Measurements from ENCODE around the gene RGS7.

Gene RGS7

DNA sequence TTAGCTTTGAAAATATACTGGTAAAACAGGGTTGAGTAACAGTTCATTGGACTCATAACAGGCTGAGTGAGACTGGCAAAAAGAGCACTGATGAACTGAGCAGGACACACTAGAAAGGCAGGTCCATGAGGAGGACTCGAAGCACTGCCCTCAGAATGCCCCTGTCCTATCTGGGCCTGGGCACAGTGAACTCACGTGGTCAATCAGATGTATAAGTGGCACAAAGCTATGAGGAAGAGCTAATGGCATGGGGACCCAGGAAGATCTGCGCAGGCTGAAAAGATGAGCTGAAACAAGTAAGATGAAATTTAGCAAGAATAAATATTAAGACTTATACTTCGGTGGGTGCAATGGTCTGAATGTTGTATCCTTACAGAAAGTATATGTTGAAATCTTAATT is 9.2 kb upstream of the RGS7 start:
- 87 to 93% methylated on average over 3 to 4 of the region's 4 CpGs for WGBS, 2 experiments (ENCODE audit: insufficient coverage in 2 of 2)

GRCh38 chr1:241362350-241362749 is 5.3 kb upstream of the RGS7 start:
- Histone ChIP-seq H3K9me3 (ENCODE audit: control insufficient read depth, low read length) (no peaks in the 10 kb centered on the region), H3K36me3 (ENCODE audit: control insufficient read depth, insufficient read depth, low read length) (no peaks in the 10 kb centered on the region), H3K4me3 (ENCODE audit: extremely low read depth, insufficient read depth, low read length, poor library complexity, severe bottlenecking) (no peak overlapping the region), H3K27ac (ENCODE audit: low read depth, low read length, severe bottlenecking) (no peak overlapping the region), H3K4me1 (ENCODE audit: control insufficient read depth, insufficient read depth, low read length, poor library complexity, severe bottlenecking) (no peaks in the 10 kb centered on the region)
- WGBS, 2 experiments (ENCODE audit: insufficient coverage in 2 of 2): 83 to 88% methylated on average over 2 to 4 of the region's 4 CpGs

More for the DNA sequence above, 9.2 kb upstream of the RGS7 start:
- H3K9me3 ChIP-seq (ENCODE audit: control insufficient read depth, low read length): no peaks in the 10 kb centered on the region
- H3K27ac ChIP-seq (ENCODE audit: low read depth, low read length, severe bottlenecking): no peak overlapping the region
- H3K4me3 ChIP-seq (ENCODE audit: extremely low read depth, insufficient read depth, low read length, poor library complexity, severe bottlenecking): no peak overlapping the region
- no peaks in the 10 kb centered on the region for H3K36me3 ChIP-seq (ENCODE audit: control insufficient read depth, insufficient read depth, low read length)
- no peaks in the 10 kb centered on the region for H3K4me1 ChIP-seq (ENCODE audit: control insufficient read depth, insufficient read depth, low read length, poor library complexity, severe bottlenecking)

GRCh38 chr1:241357366-241358340 is 648 bp upstream of the RGS7 start:
- Histone ChIP-seq H3K4me3 (ENCODE audit: extremely low read depth, insufficient read depth, low read length, poor library complexity, severe bottlenecking) (peak overlapping the region; percentile 48), H3K9me3 (ENCODE audit: control insufficient read depth, low read length) (no peaks in the 10 kb centered on the region), H3K36me3 (ENCODE audit: control insufficient read depth, insufficient read depth, low read length) (no peaks in the 10 kb centered on the region), H3K27ac (ENCODE audit: low read depth, low read length, severe bottlenecking) (no peak overlapping the region), H3K4me1 (ENCODE audit: control insufficient read depth, insufficient read depth, low read length, poor library complexity, severe bottlenecking) (no peaks in the 10 kb centered on the region)
- WGBS, 2 experiments (ENCODE audit: insufficient coverage in 2 of 2): 15 to 21% methylated on average over 23 to 25 of the region's 33 CpGs

GRCh38 chr1:241356187-241356518 is 852 bp downstream of the RGS7 start:
- no peaks in the 10 kb centered on the region for H3K4me1 ChIP-seq (ENCODE audit: control insufficient read depth, insufficient read depth, low read length, poor library complexity, severe bottlenecking)
- no peaks in the 10 kb centered on the region for H3K9me3 ChIP-seq (ENCODE audit: control insufficient read depth, low read length)
- H3K27ac ChIP-seq (ENCODE audit: low read depth, low read length, severe bottlenecking): no peak overlapping the region
- H3K4me3 ChIP-seq (ENCODE audit: extremely low read depth, insufficient read depth, low read length, poor library complexity, severe bottlenecking): peak overlapping the region; percentile 48
- 6 to 11% methylated on average over 11 to 12 of the region's 14 CpGs for WGBS, 2 experiments (ENCODE audit: insufficient coverage in 2 of 2)
- H3K36me3 ChIP-seq (ENCODE audit: control insufficient read depth, insufficient read depth, low read length): no peaks in the 10 kb centered on the region

DNA sequence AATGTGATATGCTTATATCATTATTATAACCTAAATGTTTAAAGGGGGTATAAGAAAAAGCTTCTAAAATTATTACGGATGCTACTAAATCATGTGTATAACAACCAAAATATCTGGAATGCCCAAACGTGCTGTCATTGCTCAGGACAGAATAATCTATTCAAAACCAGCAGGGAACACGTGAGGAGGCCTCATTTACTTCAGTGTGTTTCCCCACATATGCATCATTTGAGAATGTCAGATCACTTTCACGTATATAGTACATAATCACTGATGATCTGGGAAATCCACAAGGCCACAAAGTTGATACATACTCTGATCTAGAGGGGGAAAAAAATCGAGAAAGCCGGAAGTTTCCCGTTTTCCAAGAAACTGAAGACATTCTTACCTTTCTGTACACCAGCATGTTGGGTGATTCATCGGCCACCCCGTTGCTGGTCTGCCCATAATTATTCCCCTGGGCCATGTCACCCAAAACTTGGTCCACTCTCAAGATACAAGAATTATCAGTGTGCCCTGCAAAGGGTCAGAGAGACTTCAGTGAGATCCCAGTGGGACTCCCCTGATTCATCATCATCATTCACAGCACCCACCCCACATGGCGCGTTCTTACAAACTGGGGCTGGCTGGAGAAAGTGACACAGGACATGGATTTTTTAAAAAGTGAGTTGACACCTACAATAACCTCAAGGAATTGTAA is 1.5 kb downstream of the RGS7 start:
- Histone ChIP-seq H3K4me1 (ENCODE audit: control insufficient read depth, insufficient read depth, low read length, poor library complexity, severe bottlenecking) (no peaks in the 10 kb centered on the region), H3K4me3 (ENCODE audit: extremely low read depth, insufficient read depth, low read length, poor library complexity, severe bottlenecking) (no peak overlapping the region)
- WGBS, 2 experiments (ENCODE audit: insufficient coverage in 2 of 2): 79 to 87% methylated on average over 4 to 8 of the region's 11 CpGs

DNA sequence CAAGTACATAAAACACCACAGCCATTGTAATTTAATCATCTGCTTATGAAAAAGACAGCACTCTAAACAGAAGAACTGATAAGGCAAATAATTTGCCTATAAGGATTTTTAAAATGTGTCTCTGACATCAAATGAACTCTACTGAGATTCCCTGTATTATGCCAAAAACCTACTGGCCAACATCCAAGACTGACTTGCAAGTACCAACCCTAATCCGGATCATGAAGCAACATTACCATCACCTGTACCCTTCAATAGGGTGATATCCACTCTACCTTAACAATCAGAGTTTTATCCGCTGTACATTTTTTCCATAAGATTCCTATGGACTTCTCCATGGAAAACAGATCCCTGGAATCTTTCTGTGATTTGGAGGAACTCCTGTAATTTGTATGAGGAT is 4.6 kb downstream of the RGS7 start:
- 100% methylated on average over 1 of the region's 2 CpGs for whole genome bisulfite sequencing, 2 experiments (ENCODE audit: insufficient coverage in 2 of 2)
- H3K27ac ChIP-seq (ENCODE audit: low read depth, low read length, severe bottlenecking): no peak overlapping the region
- H3K36me3 ChIP-seq (ENCODE audit: control insufficient read depth, insufficient read depth, low read length): no peaks in the 10 kb centered on the region
- H3K9me3 ChIP-seq (ENCODE audit: control insufficient read depth, low read length): no peaks in the 10 kb centered on the region
- H3K4me1 ChIP-seq (ENCODE audit: control insufficient read depth, insufficient read depth, low read length, poor library complexity, severe bottlenecking): no peaks in the 10 kb centered on the region
- H3K4me3 ChIP-seq (ENCODE audit: extremely low read depth, insufficient read depth, low read length, poor library complexity, severe bottlenecking): no peak overlapping the region

More for the DNA sequence above, 1.5 kb downstream of the RGS7 start:
- Histone ChIP-seq H3K27ac (ENCODE audit: low read depth, low read length, severe bottlenecking) (no peak overlapping the region), H3K36me3 (ENCODE audit: control insufficient read depth, insufficient read depth, low read length) (no peaks in the 10 kb centered on the region), H3K9me3 (ENCODE audit: control insufficient read depth, low read length) (no peaks in the 10 kb centered on the region)

GRCh38 chr1:241351841-241352240 is 5.2 kb downstream of the RGS7 start:
- Histone ChIP-seq H3K9me3 (ENCODE audit: control insufficient read depth, low read length) (no peaks in the 10 kb centered on the region), H3K27ac (ENCODE audit: low read depth, low read length, severe bottlenecking) (no peak overlapping the region), H3K4me1 (ENCODE audit: control insufficient read depth, insufficient read depth, low read length, poor library complexity, severe bottlenecking) (no peaks in the 10 kb centered on the region), H3K4me3 (ENCODE audit: extremely low read depth, insufficient read depth, low read length, poor library complexity, severe bottlenecking) (no peak overlapping the region), H3K36me3 (ENCODE audit: control insufficient read depth, insufficient read depth, low read length) (no peaks in the 10 kb centered on the region)
- 90 to 100% methylated on average over 1 to 2 of the region's 3 CpGs for WGBS, 2 experiments (ENCODE audit: insufficient coverage in 2 of 2)

- Histone ChIP-seq H3K4me1 (ENCODE audit: control insufficient read depth, insufficient read depth, low read length, poor library complexity, severe bottlenecking) (no peaks in the 10 kb centered on the region), H3K9me3 (ENCODE audit: control insufficient read depth, low read length) (no peaks in the 10 kb centered on the region), H3K27ac (ENCODE audit: low read depth, low read length, severe bottlenecking) (no peak overlapping the region), H3K4me3 (ENCODE audit: extremely low read depth, insufficient read depth, low read length, poor library complexity, severe bottlenecking) (no peak overlapping the region), H3K36me3 (ENCODE audit: control insufficient read depth, insufficient read depth, low read length) (no peaks in the 10 kb centered on the region)
- no CpG with 5 or more reads among the region's 2 CpGs for WGBS, 2 experiments (ENCODE audit: insufficient coverage in 2 of 2)
Measured at GRCh38 chr1:241343956-241344355, 13.0 kb downstream of the RGS7 start.

- Histone ChIP-seq H3K4me3 (ENCODE audit: extremely low read depth, insufficient read depth, low read length, poor library complexity, severe bottlenecking) (no peak overlapping the region), H3K9me3 (ENCODE audit: control insufficient read depth, low read length) (no peaks in the 10 kb centered on the region), H3K36me3 (ENCODE audit: control insufficient read depth, insufficient read depth, low read length) (no peaks in the 10 kb centered on the region), H3K27ac (ENCODE audit: low read depth, low read length, severe bottlenecking) (no peak overlapping the region), H3K4me1 (ENCODE audit: control insufficient read depth, insufficient read depth, low read length, poor library complexity, severe bottlenecking) (no peaks in the 10 kb centered on the region)
- WGBS, 2 experiments (ENCODE audit: insufficient coverage in 2 of 2): no CpG with 5 or more reads among the region's 1 CpG
Measured at GRCh38 chr1:241336335-241336734, 20.7 kb downstream of the RGS7 start.

DNA sequence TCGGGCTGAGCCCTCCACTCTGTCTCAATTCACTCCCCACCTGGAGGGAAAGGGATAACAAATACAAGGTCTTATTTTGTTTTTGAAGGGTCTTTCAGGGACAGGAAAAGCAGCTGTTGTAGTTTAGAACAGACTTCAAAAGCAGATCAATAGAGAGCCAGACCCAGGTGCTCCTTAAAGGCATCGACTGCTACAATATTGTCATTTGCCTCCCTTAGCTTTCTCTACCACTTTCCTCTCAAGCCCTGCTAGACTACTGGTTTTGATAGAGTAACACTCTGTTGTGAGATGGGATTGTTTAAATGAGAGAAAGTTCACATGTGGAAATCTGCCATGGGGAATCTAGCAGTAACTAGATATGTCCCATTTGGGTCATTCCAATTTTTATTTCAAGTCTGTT is 24.0 kb downstream of the RGS7 start:
- no CpG with 5 or more reads among the region's 2 CpGs for WGBS, 2 experiments (ENCODE audit: insufficient coverage in 2 of 2)
- Histone ChIP-seq H3K36me3 (ENCODE audit: control insufficient read depth, insufficient read depth, low read length) (no peaks in the 10 kb centered on the region), H3K4me1 (ENCODE audit: control insufficient read depth, insufficient read depth, low read length, poor library complexity, severe bottlenecking) (no peaks in the 10 kb centered on the region), H3K27ac (ENCODE audit: low read depth, low read length, severe bottlenecking) (no peak overlapping the region), H3K9me3 (ENCODE audit: control insufficient read depth, low read length) (no peaks in the 10 kb centered on the region), H3K4me3 (ENCODE audit: extremely low read depth, insufficient read depth, low read length, poor library complexity, severe bottlenecking) (no peak overlapping the region)

GRCh38 chr1:241332037-241332409 is 25.0 kb downstream of the RGS7 start:
- WGBS, 2 experiments (ENCODE audit: insufficient coverage in 2 of 2): 77 to 88% methylated on average over 2 to 3 of the region's 4 CpGs
- H3K9me3 ChIP-seq (ENCODE audit: control insufficient read depth, low read length): no peaks in the 10 kb centered on the region

More at GRCh38 chr1:241332037-241332409, 25.0 kb downstream of the RGS7 start:
- no peaks in the 10 kb centered on the region for H3K36me3 ChIP-seq (ENCODE audit: control insufficient read depth, insufficient read depth, low read length)
- no peaks in the 10 kb centered on the region for H3K4me1 ChIP-seq (ENCODE audit: control insufficient read depth, insufficient read depth, low read length, poor library complexity, severe bottlenecking)
- H3K4me3 ChIP-seq (ENCODE audit: extremely low read depth, insufficient read depth, low read length, poor library complexity, severe bottlenecking): no peak overlapping the region
- H3K27ac ChIP-seq (ENCODE audit: low read depth, low read length, severe bottlenecking): no peak overlapping the region
